Mesothelial cell of epicardium (in vitro differentiated cells): ENCODE data around the gene ANKRD17. TPM values are rescaled to one million over a fixed set of nuclear protein-coding genes. Genes with fewer than 3 reads are reported as not detected.

Experiments used
- DNase-seq, 2 experiments: peaks; one replicate each; pipeline ENCODE4 v3.0.0; 2021; ENCODE audit warnings: low spot score in 2 of 2; ENCODE audit not compliant: unreplicated experiment in 2 of 2
- H3K27ac Mint-ChIP-seq: 2 replicates; pipeline ENCODE4 v1.8.0; 2021; ENCODE audit warnings: mixed read lengths
- H3K27me3 Mint-ChIP-seq: 2 replicates; pipeline ENCODE4 v1.8.0; 2021; ENCODE audit warnings: low read depth, mixed read lengths
- H3K36me3 Mint-ChIP-seq: 2 replicates; pipeline ENCODE4 v1.8.0; 2021; ENCODE audit warnings: mixed read lengths
- H3K4me1 Mint-ChIP-seq: 2 replicates; pipeline ENCODE4 v1.8.0; 2021; ENCODE audit warnings: mixed read lengths
- H3K4me3 Mint-ChIP-seq: 2 replicates; pipeline ENCODE4 v1.8.0; 2021; ENCODE audit warnings: mild to moderate bottlenecking, moderate library complexity, mixed read lengths
- H3K9me3 Mint-ChIP-seq: 2 replicates; pipeline ENCODE4 v1.8.0; 2021; ENCODE audit warnings: mixed read lengths
- total RNA-seq: library from RNA; stranded (reverse); gene quantifications from 3 replicates; pipeline ENCODE4 v1.2.1, GENCODE V29; 2021
- TF ChIP-seq, protein P1 (sequence below): fragments of 200-600 bp; sonication (generic); IDR thresholded peaks from one replicate; pipeline ENCODE4 v1.5.0; 2021; ENCODE audit warnings: antibody characterized with exemption; ENCODE audit not compliant: unreplicated experiment

The ANKRD17 gene
- total RNA-seq, 1 donor from 2014 or later, result 92.5 TPM

DNA sequence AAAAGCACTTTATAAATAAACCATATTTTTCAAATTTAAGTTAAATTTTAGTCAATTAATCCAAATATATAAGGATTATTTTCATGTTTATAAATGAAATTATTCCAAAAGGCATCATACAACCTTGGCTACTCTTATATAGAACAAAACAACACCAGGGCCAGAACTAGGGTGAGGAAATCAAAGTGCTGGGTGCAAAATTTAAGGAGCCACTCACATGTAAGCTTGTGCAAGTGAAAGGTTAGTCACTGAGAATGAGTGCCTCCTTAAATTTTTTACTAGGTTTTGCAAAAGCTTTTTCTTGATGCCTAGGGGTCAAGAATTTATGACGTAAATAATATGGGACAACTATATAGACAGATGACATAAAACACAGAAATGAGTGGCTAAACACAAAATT is 105.7 kb downstream of the ANKRD17 start:
- no peak for DNase-seq
- Mint-ChIP-seq H3K4me1 (no peaks in the 10 kb centered on the region), H3K9me3 (peaks cover 3% of the 10 kb centered on the region), H3K4me3 (no peak overlapping the region), H3K27ac (no peak overlapping the region), H3K36me3 (peaks cover 28% of the 10 kb centered on the region), H3K27me3 (no peaks in the 10 kb centered on the region)
- TF ChIP-seq, protein P1, sequence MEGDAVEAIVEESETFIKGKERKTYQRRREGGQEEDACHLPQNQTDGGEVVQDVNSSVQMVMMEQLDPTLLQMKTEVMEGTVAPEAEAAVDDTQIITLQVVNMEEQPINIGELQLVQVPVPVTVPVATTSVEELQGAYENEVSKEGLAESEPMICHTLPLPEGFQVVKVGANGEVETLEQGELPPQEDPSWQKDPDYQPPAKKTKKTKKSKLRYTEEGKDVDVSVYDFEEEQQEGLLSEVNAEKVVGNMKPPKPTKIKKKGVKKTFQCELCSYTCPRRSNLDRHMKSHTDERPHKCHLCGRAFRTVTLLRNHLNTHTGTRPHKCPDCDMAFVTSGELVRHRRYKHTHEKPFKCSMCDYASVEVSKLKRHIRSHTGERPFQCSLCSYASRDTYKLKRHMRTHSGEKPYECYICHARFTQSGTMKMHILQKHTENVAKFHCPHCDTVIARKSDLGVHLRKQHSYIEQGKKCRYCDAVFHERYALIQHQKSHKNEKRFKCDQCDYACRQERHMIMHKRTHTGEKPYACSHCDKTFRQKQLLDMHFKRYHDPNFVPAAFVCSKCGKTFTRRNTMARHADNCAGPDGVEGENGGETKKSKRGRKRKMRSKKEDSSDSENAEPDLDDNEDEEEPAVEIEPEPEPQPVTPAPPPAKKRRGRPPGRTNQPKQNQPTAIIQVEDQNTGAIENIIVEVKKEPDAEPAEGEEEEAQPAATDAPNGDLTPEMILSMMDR, result no peak

DNA sequence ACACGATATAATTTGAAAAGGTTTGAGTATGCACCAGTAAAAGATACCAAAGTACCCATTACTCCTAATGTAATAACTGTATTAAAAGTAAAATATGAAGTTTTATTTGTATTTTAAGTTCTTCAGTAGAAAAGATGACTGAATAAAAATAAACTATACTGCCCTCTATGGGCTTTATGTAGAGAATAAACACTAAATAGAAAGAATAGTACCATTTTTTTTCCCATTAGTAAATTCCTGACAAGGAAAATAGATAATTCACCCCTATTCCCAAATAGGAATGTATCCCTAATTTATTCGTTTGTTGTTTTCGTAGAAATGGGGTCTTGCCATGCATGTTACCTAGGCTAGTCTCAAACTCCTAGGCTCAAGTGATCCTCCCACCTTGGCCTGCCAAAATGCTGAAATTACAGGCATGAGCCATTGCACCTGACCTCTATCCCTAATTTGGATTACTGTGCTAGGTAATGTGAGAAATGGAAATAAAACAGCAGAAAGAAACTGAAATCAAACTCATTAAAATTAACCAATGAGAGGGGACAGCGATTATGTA is 115.5 kb downstream of the ANKRD17 start:
- Mint-ChIP-seq H3K9me3 (no peaks in the 10 kb centered on the region), H3K36me3 (peaks cover 28% of the 10 kb centered on the region), H3K27ac (no peak overlapping the region), H3K4me1 (no peaks in the 10 kb centered on the region), H3K4me3 (no peak overlapping the region), H3K27me3 (no peaks in the 10 kb centered on the region)
- TF ChIP-seq, protein P1, result no peak
- DNase-seq, result no peak

DNA sequence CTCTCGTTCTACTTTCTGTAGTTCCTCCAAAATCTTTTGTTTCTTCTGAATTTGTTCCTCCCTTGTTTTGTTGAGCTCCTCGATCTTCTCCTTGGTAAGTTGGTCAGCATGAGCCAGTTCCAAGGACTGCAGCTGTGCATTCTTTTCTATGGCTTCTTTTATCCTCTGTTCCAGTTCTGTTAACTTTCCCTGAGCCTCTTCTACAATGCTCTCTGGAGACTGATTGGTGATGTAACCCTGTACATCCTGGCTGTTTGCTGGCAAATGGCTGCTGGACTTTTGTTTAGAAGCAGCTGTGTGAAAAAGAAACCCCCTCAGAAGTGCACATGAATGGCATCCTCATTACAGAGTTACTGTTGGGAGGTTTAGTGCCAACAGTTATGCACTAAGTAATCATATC is 118.6 kb downstream of the ANKRD17 start:
- Mint-ChIP-seq H3K27me3 (no peaks in the 10 kb centered on the region), H3K9me3 (no peaks in the 10 kb centered on the region), H3K4me1 (no peaks in the 10 kb centered on the region), H3K27ac (no peak overlapping the region), H3K36me3 (peaks cover 19% of the 10 kb centered on the region), H3K4me3 (no peak overlapping the region)
- DNase-seq, result no peak
- TF ChIP-seq, protein P1, result no peak

DNA sequence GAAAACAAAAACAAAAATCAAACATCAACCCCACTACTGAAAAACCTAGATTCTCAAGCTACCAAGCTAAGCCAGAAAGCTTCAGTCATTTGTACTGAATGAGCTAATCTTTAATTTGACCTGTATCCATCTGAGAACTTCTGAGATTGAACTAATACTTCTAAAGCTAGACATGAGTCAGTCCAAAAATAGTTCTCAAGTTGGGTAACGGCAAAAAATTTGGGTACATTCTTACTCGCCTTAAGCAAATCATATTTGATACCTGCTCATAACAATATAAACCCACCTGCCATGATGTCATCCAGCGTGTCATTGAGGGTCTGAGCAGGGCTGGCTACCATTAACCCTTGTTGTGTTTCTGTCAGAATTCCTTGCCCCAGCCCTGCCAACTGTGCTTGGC is 119.4 kb downstream of the ANKRD17 start:
- peaks cover 20% of the 10 kb centered on the region for H3K36me3 Mint-ChIP-seq
- DNase-seq, result no peak
- H3K27me3 Mint-ChIP-seq, result no peaks in the 10 kb centered on the region
- H3K4me1 Mint-ChIP-seq, result no peaks in the 10 kb centered on the region
- H3K9me3 Mint-ChIP-seq, result no peaks in the 10 kb centered on the region
- H3K27ac Mint-ChIP-seq, result no peak overlapping the region
- TF ChIP-seq, protein P1, result no peak
- no peak overlapping the region for H3K4me3 Mint-ChIP-seq

DNA sequence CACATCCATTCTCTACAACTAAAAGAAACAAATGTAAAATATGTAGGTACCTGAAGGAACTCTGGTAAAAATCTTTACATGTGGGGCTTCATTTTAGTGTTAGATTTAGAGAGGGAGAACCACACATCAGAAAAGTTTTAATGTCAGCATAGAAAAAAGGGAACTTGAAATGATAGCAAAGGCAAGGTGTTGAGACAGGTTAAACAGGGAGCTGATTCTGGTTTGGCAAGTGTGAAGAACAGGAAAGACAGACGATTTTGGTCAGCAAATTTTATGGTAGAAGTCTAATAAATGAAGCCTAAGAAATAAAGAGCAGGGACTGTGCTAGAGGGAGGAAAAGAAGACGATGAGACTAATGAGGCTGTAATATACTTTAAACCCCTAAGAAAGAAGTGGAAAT is 121.5 kb downstream of the ANKRD17 start:
- no peaks in the 10 kb centered on the region for H3K27me3 Mint-ChIP-seq
- no peak for DNase-seq
- no peak overlapping the region for H3K4me3 Mint-ChIP-seq
- H3K36me3 Mint-ChIP-seq, result peaks cover 24% of the 10 kb centered on the region
- no peak overlapping the region for H3K27ac Mint-ChIP-seq
- H3K9me3 Mint-ChIP-seq, result no peaks in the 10 kb centered on the region
- TF ChIP-seq, protein P1, result no peak
- H3K4me1 Mint-ChIP-seq, result no peaks in the 10 kb centered on the region

DNA sequence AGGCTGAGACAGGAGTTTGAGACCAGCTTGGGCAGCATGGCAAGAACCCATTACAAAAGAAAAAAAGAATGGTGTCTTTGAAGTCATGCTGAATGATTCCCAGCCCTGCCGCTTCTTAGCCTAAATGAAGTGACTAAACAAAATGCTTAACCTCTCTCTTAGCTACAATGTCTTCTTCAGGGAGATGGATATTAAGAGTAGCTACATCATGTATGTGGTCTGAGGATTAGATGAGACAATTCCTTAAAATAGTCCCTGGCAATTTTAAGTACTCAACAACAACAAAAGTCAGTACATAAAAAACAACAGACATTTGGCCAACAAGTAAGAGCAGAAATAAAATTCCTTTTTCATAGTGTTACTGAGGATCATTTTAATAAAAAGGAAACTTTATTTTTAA is 124.8 kb downstream of the ANKRD17 start:
- H3K36me3 Mint-ChIP-seq, result peaks cover 20% of the 10 kb centered on the region
- H3K27ac Mint-ChIP-seq, result no peak overlapping the region
- no peak overlapping the region for H3K4me3 Mint-ChIP-seq
- DNase-seq, result no peak
- H3K9me3 Mint-ChIP-seq, result no peaks in the 10 kb centered on the region
- no peaks in the 10 kb centered on the region for H3K27me3 Mint-ChIP-seq
- H3K4me1 Mint-ChIP-seq, result no peaks in the 10 kb centered on the region
- TF ChIP-seq, protein P1, result no peak
